IPS-18c (cell line): Measurements from ENCODE around the gene CTNNA2.

Experiments
- H3K4me3 ChIP-seq: 2 replicates; pipeline ENCODE4 v1.7.0; 2013; ENCODE audit warnings: low read depth, mild to moderate bottlenecking, low read length, moderate library complexity; ENCODE audit not compliant: insufficient read depth
- H3K9me3 ChIP-seq: one replicate; pipeline ENCODE4 v1.6.1; 2013; ENCODE audit warnings: mild to moderate bottlenecking, low read length, moderate library complexity; ENCODE audit not compliant: control insufficient read depth, insufficient read depth

The CTNNA2 gene

DNA sequence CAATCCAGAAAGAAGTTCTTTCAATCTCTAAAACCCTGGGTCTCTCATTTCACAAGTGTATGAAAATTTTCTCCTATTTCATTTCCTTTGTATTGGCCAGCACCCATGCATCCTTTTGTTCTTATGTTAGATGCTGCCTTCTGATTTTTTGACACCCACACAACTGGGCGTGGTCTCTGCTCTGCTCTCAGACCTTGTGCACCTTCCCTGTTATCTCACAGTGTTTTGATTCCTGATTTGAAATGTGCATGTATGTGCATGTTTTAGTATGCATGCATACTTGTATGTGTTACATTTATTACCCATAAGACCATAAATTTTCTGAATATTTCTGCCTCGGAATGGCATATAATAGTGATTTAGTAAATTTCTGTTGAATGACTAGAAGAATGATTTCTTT, 152.2 kb downstream of the CTNNA2 start:
- H3K9me3 ChIP-seq: no peaks in the 10 kb centered on the region

GRCh38 chr2:79666430-79666829, 153.6 kb downstream of the CTNNA2 start:
- H3K9me3 ChIP-seq: no peaks in the 10 kb centered on the region
- no peak overlapping the region for H3K4me3 ChIP-seq

More for the DNA sequence above, 152.2 kb downstream of the CTNNA2 start:
- H3K4me3 ChIP-seq: no peak overlapping the region

- Histone ChIP-seq H3K9me3 (no peaks in the 10 kb centered on the region), H3K4me3 (no peak overlapping the region)
Measured at GRCh38 chr2:79669714-79670113, 156.9 kb downstream of the CTNNA2 start.

- H3K4me3 ChIP-seq: no peak overlapping the region
- no peaks in the 10 kb centered on the region for H3K9me3 ChIP-seq
Measured at GRCh38 chr2:79670198-79670597, 157.3 kb downstream of the CTNNA2 start.

GRCh38 chr2:79686884-79687283, 174.0 kb downstream of the CTNNA2 start:
- H3K9me3 ChIP-seq: no peaks in the 10 kb centered on the region

GRCh38 chr2:79695248-79695647, 182.4 kb downstream of the CTNNA2 start:
- no peak overlapping the region for H3K4me3 ChIP-seq
- no peaks in the 10 kb centered on the region for H3K9me3 ChIP-seq

More at GRCh38 chr2:79686884-79687283, 174.0 kb downstream of the CTNNA2 start:
- H3K4me3 ChIP-seq: no peak overlapping the region

DNA sequence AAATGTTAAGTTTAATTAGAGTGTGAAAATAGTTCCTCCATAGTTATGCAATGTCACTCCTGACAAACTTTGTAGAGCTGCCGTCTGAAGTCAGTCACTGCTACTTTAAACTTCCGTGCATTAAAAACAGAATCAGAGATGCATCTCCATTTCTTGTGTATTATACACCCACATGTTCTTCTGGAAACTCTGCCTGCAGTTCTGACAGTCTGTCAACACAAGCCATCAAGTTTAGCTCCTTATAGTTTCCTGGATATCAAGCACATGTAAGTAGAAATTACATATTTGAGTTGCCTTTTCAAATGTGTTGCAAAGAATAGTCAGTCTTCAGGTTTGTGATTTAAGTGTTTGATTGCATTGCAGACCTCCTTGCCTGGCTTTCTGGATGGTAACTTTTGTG, 184.3 kb downstream of the CTNNA2 start:
- Histone ChIP-seq H3K4me3 (no peak overlapping the region), H3K9me3 (no peaks in the 10 kb centered on the region)

GRCh38 chr2:79700651-79701050, 187.8 kb downstream of the CTNNA2 start:
- no peak overlapping the region for H3K4me3 ChIP-seq
- H3K9me3 ChIP-seq: no peaks in the 10 kb centered on the region

DNA sequence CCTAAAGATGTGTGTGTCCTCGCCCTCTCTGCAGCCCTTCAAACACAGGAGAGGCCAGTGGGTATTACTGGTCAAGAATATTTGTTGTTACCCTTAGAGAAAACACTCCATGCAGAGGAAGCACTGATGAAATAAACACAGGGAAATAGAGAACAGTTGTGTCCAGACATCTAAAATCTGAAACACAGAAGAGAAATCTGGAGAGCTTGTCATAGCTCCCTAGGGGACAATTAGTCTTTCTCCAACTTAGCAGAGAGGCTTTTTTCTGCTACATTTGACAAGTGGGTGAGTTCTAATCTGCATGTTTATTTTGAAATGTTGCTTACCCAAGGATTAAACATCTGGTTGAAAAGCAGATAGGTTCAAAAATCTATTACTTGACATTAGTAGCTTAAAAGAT, 190.1 kb downstream of the CTNNA2 start:
- no peaks in the 10 kb centered on the region for H3K9me3 ChIP-seq
- no peak overlapping the region for H3K4me3 ChIP-seq

DNA sequence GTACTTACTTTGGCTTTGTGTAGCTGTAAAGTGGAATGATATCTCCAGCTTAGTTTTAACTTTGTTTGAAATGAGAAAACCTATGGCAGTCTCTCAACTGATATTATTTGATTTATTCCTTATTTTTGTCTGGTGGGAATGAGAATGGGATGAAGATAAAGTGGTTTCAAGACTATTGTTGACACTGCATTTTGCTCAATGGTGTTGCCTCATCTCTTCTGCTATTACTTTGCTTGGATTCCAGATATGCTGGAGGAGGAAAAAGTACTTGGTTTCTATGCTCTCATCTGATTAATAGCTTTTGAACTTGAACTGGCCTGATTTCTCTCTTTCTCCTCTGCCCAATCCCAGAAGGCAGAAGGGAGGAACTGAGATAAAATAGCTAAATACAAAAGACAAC, 198.2 kb downstream of the CTNNA2 start:
- Histone ChIP-seq H3K4me3 (no peak overlapping the region), H3K9me3 (no peaks in the 10 kb centered on the region)

DNA sequence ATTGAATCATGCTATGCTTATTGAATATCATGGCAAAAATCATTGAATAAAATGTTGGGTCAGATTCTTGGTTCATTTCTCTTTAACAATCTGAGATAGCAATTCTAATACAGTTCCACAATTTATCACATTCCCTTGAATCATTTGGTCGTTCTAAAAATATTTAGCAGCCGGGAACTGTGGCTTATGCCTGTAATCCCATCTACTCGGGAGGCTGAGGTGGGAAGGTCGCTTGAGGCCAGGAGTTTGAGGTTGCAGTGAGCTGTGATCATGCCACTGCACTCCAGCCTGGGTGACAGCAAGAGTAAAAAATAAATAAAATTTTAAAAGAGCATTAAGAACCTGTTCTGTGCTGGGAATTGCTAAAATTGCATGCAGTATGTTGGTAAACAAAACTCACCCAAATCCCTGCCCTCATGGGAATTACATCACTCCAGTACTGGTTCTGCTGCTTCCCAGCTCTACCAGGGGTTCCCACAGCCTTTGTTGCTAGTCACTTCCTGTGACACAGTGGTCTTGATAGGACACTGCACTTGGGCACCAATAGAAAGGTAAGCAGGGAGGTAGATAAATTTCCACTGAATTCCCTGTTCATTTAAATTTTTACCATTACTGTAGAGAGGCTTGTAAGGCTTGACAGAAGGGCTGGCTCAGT, 200.4 kb downstream of the CTNNA2 start:
- Histone ChIP-seq H3K4me3 (no peak overlapping the region), H3K9me3 (no peaks in the 10 kb centered on the region)

DNA sequence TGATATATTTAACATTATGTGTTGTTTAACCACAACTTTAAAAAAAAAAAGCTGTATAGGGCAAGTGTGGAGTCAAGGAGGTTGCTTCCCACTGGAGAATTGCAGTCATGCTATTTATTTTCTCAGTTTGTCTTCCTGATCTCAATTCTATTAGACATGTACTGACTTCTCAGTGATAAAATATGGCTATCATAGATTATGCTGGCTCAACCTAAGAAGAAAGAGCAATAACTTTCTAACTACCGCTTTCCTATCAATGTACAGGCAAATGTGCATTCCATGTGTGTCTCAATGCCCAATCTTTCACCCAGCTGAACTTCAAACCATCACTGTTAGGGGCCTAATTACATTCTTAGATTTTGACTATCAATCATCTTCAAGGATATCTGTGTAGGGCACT, 201.4 kb downstream of the CTNNA2 start:
- no peaks in the 10 kb centered on the region for H3K9me3 ChIP-seq
- no peak overlapping the region for H3K4me3 ChIP-seq

GRCh38 chr2:79715338-79715737, 202.5 kb downstream of the CTNNA2 start:
- no peak overlapping the region for H3K4me3 ChIP-seq
- no peaks in the 10 kb centered on the region for H3K9me3 ChIP-seq

DNA sequence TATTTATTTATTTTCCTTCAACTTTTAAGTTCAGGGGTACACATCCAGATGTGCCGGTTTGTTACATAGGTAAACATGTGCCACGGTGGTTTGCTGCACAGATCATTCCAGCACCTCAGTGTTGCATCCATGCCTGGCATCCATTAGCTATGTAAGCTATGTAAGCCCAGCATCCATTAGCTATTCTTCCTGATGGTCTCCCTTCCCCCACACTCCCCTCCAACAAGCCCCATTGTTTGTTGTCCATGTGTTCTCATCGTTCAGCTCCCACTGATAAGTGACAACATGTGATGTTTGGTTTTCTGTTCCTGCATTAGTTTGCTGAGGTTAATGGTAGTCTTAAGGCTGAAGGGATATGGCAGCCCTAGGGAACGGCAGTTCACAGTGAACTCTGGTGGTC, 203.4 kb downstream of the CTNNA2 start:
- Histone ChIP-seq H3K4me3 (no peak overlapping the region), H3K9me3 (no peaks in the 10 kb centered on the region)

DNA sequence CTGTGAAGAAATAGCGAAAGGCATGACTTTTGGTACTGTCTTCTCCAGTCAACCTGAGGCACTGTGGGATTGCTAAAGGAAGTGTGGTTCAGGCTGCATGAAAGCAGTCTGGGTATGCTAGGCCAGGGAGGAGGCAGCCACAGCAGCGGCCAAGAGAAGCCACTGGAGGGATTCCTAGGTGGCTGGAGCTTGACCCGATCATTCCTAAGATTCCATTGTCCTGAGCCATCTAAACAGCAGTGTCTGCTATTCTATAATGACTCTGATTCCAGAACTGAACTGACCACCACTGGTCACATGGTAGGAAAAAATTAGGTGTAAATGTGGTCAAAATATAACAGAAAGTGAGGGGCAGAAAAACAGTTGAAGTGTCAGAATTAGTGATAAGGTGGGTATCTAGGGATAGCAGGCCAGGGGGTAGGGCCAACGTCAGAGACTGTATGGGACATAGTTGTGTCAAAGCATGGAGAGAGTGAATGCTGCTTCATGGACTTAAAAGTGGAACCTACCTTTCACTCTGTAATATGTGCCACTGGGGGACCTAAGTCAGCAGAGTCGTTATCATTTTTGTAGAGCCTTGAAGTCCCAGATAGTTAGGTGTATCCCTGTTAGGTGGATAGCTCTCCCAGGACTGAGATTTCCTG, 204.6 kb downstream of the CTNNA2 start:
- no peaks in the 10 kb centered on the region for H3K9me3 ChIP-seq
- H3K4me3 ChIP-seq: no peak overlapping the region

GRCh38 chr2:79721061-79721460, 208.2 kb downstream of the CTNNA2 start:
- H3K9me3 ChIP-seq: no peaks in the 10 kb centered on the region
- H3K4me3 ChIP-seq: no peak overlapping the region

DNA sequence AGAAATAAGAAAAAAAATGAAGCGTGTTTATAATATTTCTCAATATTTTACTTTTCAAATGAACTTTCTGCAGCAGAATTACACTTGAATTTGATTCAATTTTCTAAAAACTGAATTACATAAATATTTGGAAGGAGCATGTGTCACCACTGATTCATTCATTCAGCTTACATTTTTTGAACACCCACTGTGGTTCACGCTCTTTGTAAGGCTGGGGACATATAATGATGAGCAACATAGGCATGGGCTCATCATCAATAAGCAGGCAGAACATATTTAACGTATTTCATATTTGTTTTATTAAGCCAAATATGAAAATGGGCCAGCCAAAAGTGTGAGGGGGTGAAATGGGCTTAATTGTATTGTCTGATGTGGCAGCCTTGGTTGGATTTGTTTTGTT, 209.1 kb downstream of the CTNNA2 start:
- H3K4me3 ChIP-seq: no peak overlapping the region
- no peaks in the 10 kb centered on the region for H3K9me3 ChIP-seq

- Histone ChIP-seq H3K9me3 (no peaks in the 10 kb centered on the region), H3K4me3 (no peak overlapping the region)
Measured at GRCh38 chr2:79723830-79724229, 211.0 kb downstream of the CTNNA2 start.

GRCh38 chr2:79729532-79729931, 216.7 kb downstream of the CTNNA2 start:
- no peak overlapping the region for H3K4me3 ChIP-seq
- H3K9me3 ChIP-seq: no peaks in the 10 kb centered on the region
